H4 (cell line): ENCODE data around the gene LMLN. TPM values are rescaled to one million over a fixed set of nuclear protein-coding genes. Genes with fewer than 3 reads are reported as not detected.
"Not testable (repeated sequence)": the region's sequence is repeated elsewhere in the genome, so short reads cannot be mapped to it uniquely, and the experiment has no call there.

ENCODE experiments used
- DNase-seq: peaks from one replicate; pipeline ENCODE4 v3.0.0-alpha.2; 2015; ENCODE audit warnings: low spot score
- total RNA-seq: library from RNA; depleted of rRNA; stranded (reverse); fragments of >200 nt; shearing (Covaris generic); gene quantifications from 2 replicates; pipeline ENCODE4 v1.2.3, GENCODE V29; 2014; rRNA removed

Gene LMLN
- 5.5 and 6.1 TPM in 2 replicates for total RNA-seq

GRCh38 chr3:197959891-197960693 lies at the start of gene LMLN:
Gene LMLN (plus strand): TSS chr3:197960217. CDS start chr3:197960246, 29 bp downstream.
- DNase-seq = peak; percentile 99

- no peak for DNase-seq
Measured at GRCh38 chr3:197912741-197913476, 47.1 kb upstream of the LMLN start.

- DNase-seq = no peak
Measured at GRCh38 chr3:197913641-197914380, 46.2 kb upstream of the LMLN start.

GRCh38 chr3:197921429-197922275 lies 38.4 kb upstream of the LMLN start:
- DNase-seq = not testable (repeated sequence)

GRCh38 chr3:197926418-197926817 lies 33.6 kb upstream of the LMLN start:
- DNase-seq = no peak

- DNase-seq = not testable (repeated sequence)
Measured at GRCh38 chr3:197927578-197927977, 32.4 kb upstream of the LMLN start.

- no peak for DNase-seq
Measured at GRCh38 chr3:197936819-197937384, 23.1 kb upstream of the LMLN start.

GRCh38 chr3:197940745-197941384 lies 19.2 kb upstream of the LMLN start:
- DNase-seq = no peak

- DNase-seq = peak; percentile 43
Measured at GRCh38 chr3:197942956-197943556, 17.0 kb upstream of the LMLN start.

- DNase-seq = no peak
Measured at GRCh38 chr3:197949191-197949777, 10.7 kb upstream of the LMLN start.

- peak; percentile 93 for DNase-seq
Measured at GRCh38 chr3:197949778-197950676, 10.0 kb upstream of the LMLN start, which contains the start of gene RPL35A. Gene RPL35A (plus strand): TSS chr3:197950190. CDS start chr3:197950968, 778 bp downstream.

- no peak for DNase-seq
Measured at GRCh38 chr3:197950677-197951061, 9.3 kb upstream of the LMLN start.

- no peak for DNase-seq
Measured at GRCh38 chr3:197951392-197951990, 8.5 kb upstream of the LMLN start.

GRCh38 chr3:197952440-197952839 lies 7.6 kb upstream of the LMLN start:
- DNase-seq = no peak

- DNase-seq = no peak
Measured at GRCh38 chr3:197953325-197953724, 6.7 kb upstream of the LMLN start.

- no peak for DNase-seq
Measured at GRCh38 chr3:197953881-197954280, 6.1 kb upstream of the LMLN start.

GRCh38 chr3:197955892-197956477 lies 4.0 kb upstream of the LMLN start:
- DNase-seq = no peak

GRCh38 chr3:197956626-197956988 lies 3.4 kb upstream of the LMLN start:
- no peak for DNase-seq
